Body of pancreas (tissue), 4 donors: Measurements from ENCODE around the gene C1D.

Experiments used
- CTCF ChIP-seq, 7 experiments: fragments of 450-650 bp in 4 of 7; fragments of 200-600 bp in 3 of 7; sonication (generic) in 3 of 7; IDR thresholded peaks; one replicate each; pipeline ENCODE4 v1.5.1; 2016 to 2019; ENCODE audit warnings: antibody characterized with exemption in 7 of 7
- POLR2A ChIP-seq, 3 donors: fragments of 450-650 bp; IDR thresholded peaks; one replicate each; pipeline ENCODE4 v1.6.1; 2016; ENCODE audit warnings: antibody characterized with exemption in 3 of 3, mild to moderate bottlenecking in 2 of 3

- TF ChIP-seq CTCF (IDR thresholded peaks at IDR 0.05) = no peak
- TF ChIP-seq POLR2A (IDR thresholded peaks at IDR 0.05) = no peak
Observed at GRCh38 chr2:67994716-67995115, 68.1 kb downstream of the C1D start.
